ENCODE results near the gene MTNR1A. TPM values are rescaled to one million over a fixed set of nuclear protein-coding genes. Genes with fewer than 3 reads are reported as not detected.
A peak's percentile ranks its signal among the peaks of the same experiment; 100 is the strongest.

Gene MTNR1A
- total RNA-seq, 4 donors from 2014 or later = not detected

- Histone ChIP-seq H3K4me3 (replicated peaks in 1 of 3) (no peak overlapping the region), H3K9me3 (no peaks in the 10 kb centered on the region), H3K27me3 (no peaks in the 10 kb centered on the region), H3K4me1 (no peaks in the 10 kb centered on the region), H3K27ac (no peak overlapping the region), H3K36me3 (no peaks in the 10 kb centered on the region)
- intact Hi-C loops (cut with DNase I) = no loop called here
- 16 to 31% methylated on average over 6 to 13 of the region's 14 CpGs for WGBS, 2 donors
- TF ChIP-seq POLR2A (IDR thresholded peaks at IDR 0.05) (no peak), CTCF (IDR thresholded peaks at IDR 0.05) (no peak)
- peak; percentile 52 to 57 for DNase-seq
Observed at GRCh38 chr4:186485561-186486062, 69.8 kb downstream of the MTNR1A start.

- intact Hi-C loops (cut with DNase I) = no loop called here
- TF ChIP-seq POLR2A (IDR thresholded peaks at IDR 0.05) (no peak), CTCF (IDR thresholded peaks at IDR 0.05) (no peak)
- H3K4me3 ChIP-seq (replicated peaks in 1 of 3) = no peak overlapping the region
- no peaks in the 10 kb centered on the region for H3K9me3 ChIP-seq
- no peak for DNase-seq
- no peaks in the 10 kb centered on the region for H3K36me3 ChIP-seq
- no peaks in the 10 kb centered on the region for H3K27me3 ChIP-seq
- WGBS, 2 donors = 48 to 55% methylated on average over 5 of the region's 5 CpGs
- no peaks in the 10 kb centered on the region for H3K4me1 ChIP-seq
- H3K27ac ChIP-seq = no peak overlapping the region
Observed at GRCh38 chr4:186485150-186485549, 70.2 kb downstream of the MTNR1A start.

- intact Hi-C loops (cut with DNase I) = no loop called here
- no peaks in the 10 kb centered on the region for H3K4me1 ChIP-seq
- no peak overlapping the region for H3K4me3 ChIP-seq (replicated peaks in 1 of 3)
- H3K27me3 ChIP-seq = no peaks in the 10 kb centered on the region
- no peak for DNase-seq
- H3K36me3 ChIP-seq = no peaks in the 10 kb centered on the region
- TF ChIP-seq POLR2A (IDR thresholded peaks at IDR 0.05) (no peak), CTCF (IDR thresholded peaks at IDR 0.05) (no peak)
- 98 to 99% methylated on average over 12 to 15 of the region's 16 CpGs for WGBS, 2 donors
- no peak overlapping the region for H3K27ac ChIP-seq
- H3K9me3 ChIP-seq = no peaks in the 10 kb centered on the region
Observed at GRCh38 chr4:186483656-186484055, 71.7 kb downstream of the MTNR1A start.

Small RNA genes within 50 kb of the gene (small RNA-seq; reads per million reads assigned to genes)
- gene RNU6-1055P = not detected

Other genes with a start within 250 kb of the MTNR1A start
- gene FAT1, start 168.3 kb upstream of the MTNR1A start, total RNA-seq = 10 to 100 TPM; 73.1 to 95.6 (median 76.5) TPM

All from thyroid gland (tissue), 4 donors.